Kidney (tissue), 14 donors: ENCODE results near the gene TBCE. TPM values are rescaled to one million over a fixed set of nuclear protein-coding genes. Genes with fewer than 3 reads are reported as not detected.
A peak's percentile ranks its signal among the peaks of the same experiment; 100 is the strongest.

Source experiments
- DNase-seq, 5 donors: peaks; one replicate each; pipeline ENCODE4 v3.0.0-alpha.2; 2013 to 2020
- FAIRE-seq: peaks from 2 replicates; lab custom pipeline; 2012; peaks lifted over from hg19 to GRCh38; lab: Jason Lieb, UNC
- H3K27ac ChIP-seq, 2 donors: one replicate each; pipeline ENCODE4 v1.7.0; 2013; ENCODE audit warnings: low read depth in 2 of 2, low read length in 2 of 2, inconsistent platforms in 1 of 2
- H3K27me3 ChIP-seq: one replicate; pipeline ENCODE4 v1.7.1; 2013; ENCODE audit warnings: low read length, inconsistent platforms; ENCODE audit not compliant: control insufficient read depth, insufficient read depth
- H3K36me3 ChIP-seq, 3 donors: one replicate each; pipeline versions ENCODE4 v1.7.0 to v1.7.1; 2013; ENCODE audit warnings: low read length in 3 of 3, control low read depth in 1 of 3, inconsistent platforms in 1 of 3; ENCODE audit not compliant: insufficient read depth in 3 of 3, control insufficient read depth in 2 of 3
- H3K4me1 ChIP-seq, 3 donors: one replicate each; pipeline versions ENCODE4 v1.7.0 to v1.7.1; 2013; ENCODE audit warnings: low read length in 3 of 3, inconsistent platforms in 1 of 3, low read depth in 1 of 3; ENCODE audit not compliant: control insufficient read depth in 2 of 3, insufficient read depth in 2 of 3
- H3K4me3 ChIP-seq, 3 donors: one replicate each; pipeline versions ENCODE4 v1.7.0 to v1.8.1; 2013; ENCODE audit warnings: low read length in 3 of 3, control low read depth in 1 of 3, inconsistent platforms in 1 of 3
- H3K9ac ChIP-seq, 3 donors: one replicate each; pipeline versions ENCODE4 v1.7.0 to v1.7.1; 2013; ENCODE audit warnings: low read length in 3 of 3, control low read depth in 1 of 3, inconsistent platforms in 1 of 3
- H3K9me3 ChIP-seq, 3 donors: one replicate each; pipeline versions ENCODE4 v1.7.0 to v1.7.1; 2013; ENCODE audit warnings: low read length in 3 of 3, control low read depth in 1 of 3, inconsistent platforms in 1 of 3; ENCODE audit not compliant: control insufficient read depth in 2 of 3, insufficient read depth in 1 of 3
- CTCF ChIP-seq: IDR thresholded peaks from 3 replicates; pipeline ENCODE4 v1.5.1; 2012; ENCODE audit warnings: mild to moderate bottlenecking, moderate library complexity, borderline replicate concordance; ENCODE audit not compliant: insufficient read depth; ENCODE audit errors: extremely low read depth
- intact Hi-C: fragments of 100-400 bp; cut with DNase I; formaldehyde crosslinking; loops from one replicate; pipeline ENCODE4 v1.11.1; 2022
- polyA plus RNA-seq: library from polyadenylated mRNA; stranded (reverse); fragments of 350-450 nt; fragmentation: Illumina TruSeq; extraction: RNeasy Lipid Tissue Mini Kit (QIAGEN cat#74804); gene quantifications from one replicate; pipeline ENCODE4 v1.2.3, GENCODE V29; 2014; ENCODE audit warnings: low read depth, low replicate concordance; ENCODE audit not compliant: insufficient read depth
- total RNA-seq: library from RNA; stranded (reverse); fragmentation: NEBNext Ultra II Directional; extraction: Animal tissue kit (Norgen Biotek cat#: 25700); gene quantifications from one replicate; pipeline ENCODE4 v1.2.1, GENCODE V29; 2021
- donor health status: control.
- donor health status: control.
- donor health status: control.
- donor health status: control.
- donor health status: control.
- donor health status: DM: yes; HTN: yes; CAD: no.
- donor health status: Normal renal cell carcinoma (clear cell type).

TBCE gene
- total and polyA plus RNA-seq, 2 donors from 2014 or later, result 15.1 to 22.6 TPM

DNA sequence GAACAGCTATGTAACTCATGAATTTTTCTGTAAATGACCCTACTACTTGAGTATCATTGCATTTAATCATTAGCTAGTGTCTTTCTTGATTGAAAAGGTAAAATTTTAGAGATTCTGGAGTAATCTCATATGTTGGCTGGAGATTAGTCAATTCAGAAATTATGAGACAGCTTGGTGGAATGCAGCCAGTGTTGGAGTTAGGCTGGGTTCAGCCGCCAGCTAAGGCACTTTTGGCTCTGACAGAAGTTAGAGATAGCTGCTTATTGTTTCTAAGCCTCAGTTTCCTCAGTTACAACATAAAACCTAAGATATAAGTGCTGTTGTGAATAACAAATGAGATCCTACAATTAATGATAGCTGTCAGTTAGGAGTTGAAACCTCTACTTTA lies 49.4 kb downstream of the TBCE start:
- intact Hi-C loops, result loop anchor here (5.0 kb wide), 1 partner anchor 164 kb away; no protein-coding TSS in a partner anchor
- no peaks in the 10 kb centered on the region for H3K4me1 ChIP-seq
- no peak overlapping the region for H3K9ac ChIP-seq
- H3K4me3 ChIP-seq, result no peak overlapping the region
- no peaks in the 10 kb centered on the region for H3K27me3 ChIP-seq
- no peak overlapping the region for H3K27ac ChIP-seq
- DNase-seq (no peak), FAIRE-seq (no peak)
- TF ChIP-seq CTCF, result no peak
- H3K9me3 ChIP-seq, result no peaks in the 10 kb centered on the region
- H3K36me3 ChIP-seq, result peaks cover 0 to 3% (median 0%) of the 10 kb centered on the region in 3 donors

- Histone ChIP-seq H3K36me3 (peaks cover 0 to 3% (median 0%) of the 10 kb centered on the region in 3 donors), H3K4me1 (no peaks in the 10 kb centered on the region), H3K27ac (no peak overlapping the region), H3K4me3 (no peak overlapping the region), H3K9ac (no peak overlapping the region), H3K9me3 (no peaks in the 10 kb centered on the region), H3K27me3 (no peaks in the 10 kb centered on the region)
- DNase-seq (peak in 4 of 5 donors; percentile 61 to 80 (median 73)), FAIRE-seq (peak; percentile 75)
- intact Hi-C loops, result loop anchor here (5.0 kb wide), 1 partner anchor 165 kb away; no protein-coding TSS in a partner anchor
- TF ChIP-seq CTCF, result peak; percentile 83
Observed at GRCh38 chr1:235417086-235417697, 50.0 kb downstream of the TBCE start.

DNA sequence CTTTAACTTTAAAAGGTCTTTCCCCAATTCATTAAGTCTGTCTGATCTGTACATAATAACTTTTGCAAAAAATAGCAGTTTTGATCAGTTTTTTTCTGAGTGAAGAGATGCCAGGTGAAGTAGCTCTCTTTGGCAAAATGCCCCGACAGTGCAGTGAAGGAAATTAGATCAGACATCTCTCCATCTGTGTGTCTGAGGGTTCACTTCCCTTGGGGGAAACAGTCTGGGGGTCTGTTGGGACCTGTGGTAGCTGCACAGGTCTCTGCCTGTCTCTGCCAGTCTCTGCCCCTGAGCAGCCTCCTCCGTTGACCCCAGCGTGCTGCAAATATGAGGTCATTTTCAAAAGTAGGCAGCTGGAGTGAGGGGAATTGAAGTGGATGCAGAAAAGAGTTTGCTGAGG lies 54.5 kb downstream of the TBCE start:
- peaks cover 0 to 3% (median 0%) of the 10 kb centered on the region in 3 donors for H3K4me1 ChIP-seq
- intact Hi-C loops, result no loop called here
- no peak overlapping the region for H3K4me3 ChIP-seq

More for the DNA sequence above, 54.5 kb downstream of the TBCE start:
- DNase-seq, result no peak
- no peak overlapping the region for H3K9ac ChIP-seq
- no peak overlapping the region for H3K27ac ChIP-seq
- no peak for TF ChIP-seq CTCF
- no peak for FAIRE-seq
- no peaks in the 10 kb centered on the region for H3K27me3 ChIP-seq
- no peaks in the 10 kb centered on the region for H3K9me3 ChIP-seq
- H3K36me3 ChIP-seq, result peaks cover 0 to 3% (median 0%) of the 10 kb centered on the region in 3 donors
